A549 treated with ZK216348 at 1 μM for 4 hours (cell line): ENCODE measurements around the gene EPHA6. TPM values are rescaled to one million over a fixed set of nuclear protein-coding genes. Genes with fewer than 3 reads are reported as not detected.

Experiments
- total RNA-seq: library from RNA; stranded (reverse); fragments of 200-300 nt; extraction: Qiagen RNA extraction; gene quantifications from 5 replicates; pipeline ENCODE4 v1.2.3, GENCODE V29; 2022; ENCODE audit warnings: low read depth

The EPHA6 gene
- 0.19 TPM in 2 of 5 replicates, not detected in the others for total RNA-seq

DNA sequence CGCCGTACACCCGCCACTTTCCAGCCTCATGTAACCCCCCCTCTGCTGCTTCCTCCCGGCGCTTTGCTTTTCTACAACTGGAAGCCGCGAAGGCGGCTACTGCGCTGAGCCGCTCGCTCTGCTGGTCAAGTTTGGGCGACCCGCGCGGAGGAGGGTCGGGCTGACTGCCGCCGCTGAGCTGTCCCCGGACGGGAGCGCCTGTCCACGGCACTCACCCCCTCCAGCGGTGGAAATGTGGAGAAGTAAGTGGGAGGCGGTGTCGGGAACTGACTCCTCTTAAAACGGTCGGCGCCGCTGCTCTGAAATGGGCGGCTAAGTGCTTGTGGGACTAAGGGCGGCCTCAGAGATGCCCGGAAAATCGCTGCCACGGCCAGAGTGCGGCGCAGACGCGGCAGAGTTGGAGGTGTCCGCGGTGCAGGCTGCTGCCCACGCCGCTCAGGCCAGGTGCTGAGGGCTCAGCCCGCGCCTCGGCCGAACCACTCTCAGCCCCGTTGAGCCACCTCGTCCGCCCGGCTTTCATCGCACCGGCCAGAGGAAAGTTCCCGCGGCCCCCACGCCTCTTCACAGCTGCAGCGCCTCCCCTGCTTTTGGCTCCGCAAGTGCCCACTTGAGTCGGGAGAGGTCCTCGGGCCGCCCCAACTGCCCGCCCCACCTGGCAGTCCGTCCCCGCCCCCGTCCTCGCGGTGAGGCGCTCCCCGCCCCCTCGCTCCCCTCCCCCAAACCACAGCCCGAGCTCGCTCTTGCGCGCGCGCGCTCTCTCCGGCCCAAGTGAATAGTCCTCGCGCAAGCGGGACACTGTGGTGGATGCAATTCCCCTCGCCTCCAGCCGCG lies at the start of gene EPHA6:
Gene EPHA6 (plus strand): TSS at position 775 of the 831 bp plus-strand sequence.

DNA sequence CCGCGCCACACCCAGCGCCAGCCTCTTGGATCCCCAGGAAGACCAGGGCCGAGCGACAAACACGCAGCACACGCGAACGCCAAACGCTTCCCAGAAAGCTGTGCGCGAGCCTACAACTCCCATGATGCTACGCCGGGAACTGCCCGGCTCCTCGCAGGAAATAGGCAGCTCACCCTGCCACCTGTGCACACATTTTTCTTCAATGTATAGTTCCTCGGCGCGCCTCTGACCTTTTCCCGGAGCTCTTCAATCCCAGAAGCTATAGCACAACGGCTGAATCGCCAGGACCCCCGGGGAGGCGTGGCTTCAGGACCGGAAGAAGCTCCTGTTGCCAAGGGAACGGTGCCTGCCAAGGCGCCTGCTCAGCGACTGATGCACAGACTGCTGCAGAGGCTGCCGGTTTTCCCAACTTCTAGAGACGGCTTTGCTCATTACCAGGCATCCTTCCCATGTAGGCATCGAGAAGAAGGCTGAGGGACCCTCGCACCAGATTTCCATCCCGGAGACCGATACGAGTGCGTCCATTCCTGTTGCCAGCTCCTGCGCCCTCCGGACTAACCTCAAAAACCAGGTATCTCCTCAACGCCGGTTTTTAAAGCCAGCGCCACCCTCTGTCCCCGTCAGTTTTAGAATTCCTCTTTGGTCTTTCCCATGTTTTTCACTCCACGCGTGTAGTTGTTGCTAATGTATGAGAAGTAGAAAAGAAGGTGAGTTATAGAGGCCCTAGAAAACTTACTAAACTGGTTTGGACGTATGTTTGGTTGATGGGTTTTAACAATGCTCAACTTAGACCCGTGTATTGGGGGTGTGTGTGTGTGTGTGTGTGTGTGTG lies 950.2 kb downstream of the EPHA6 start, which contains the start of gene ARL6:
Gene ARL6 (plus strand): TSS at position 352 of the 832 bp plus-strand sequence. CDS start 3,350 bp downstream, outside the sequence.

